NCI-H2107 treated with DMSO at 0.1 percent for 48 hours (cell line): Measurements from ENCODE around the gene ARF4.
"Not testable (repeated sequence)": the region's sequence is repeated elsewhere in the genome, so short reads cannot be mapped to it uniquely, and the experiment has no call there.

ENCODE experiments used
- DNase-seq: peaks from one replicate; lab custom pipeline; 2025; ENCODE audit not compliant: unreplicated experiment; lab: John Stamatoyannopoulos, UW

The ARF4 gene

GRCh38 chr3:57597127-57597923, at the start of gene ARF4:
ARF4 (minus strand) TSS chr3:57597344; CDS start chr3:57597140, 204 bp downstream.
- peak; percentile 94 for DNase-seq

- no peak for DNase-seq
Measured at GRCh38 chr3:57646723-57647122, 49.6 kb upstream of the ARF4 start.

- no peak for DNase-seq
Measured at GRCh38 chr3:57644740-57645139, 47.6 kb upstream of the ARF4 start.

- DNase-seq = no peak
Measured at GRCh38 chr3:57637391-57637790, 40.2 kb upstream of the ARF4 start.

GRCh38 chr3:57634259-57634658, 37.1 kb upstream of the ARF4 start:
- DNase-seq = not testable (repeated sequence)

- peak; percentile 79 for DNase-seq
Measured at GRCh38 chr3:57627976-57628375, 30.8 kb upstream of the ARF4 start.

GRCh38 chr3:57624801-57625200, 27.7 kb upstream of the ARF4 start:
- no peak for DNase-seq

GRCh38 chr3:57622362-57622761, 25.2 kb upstream of the ARF4 start:
- DNase-seq = no peak

- DNase-seq = no peak
Measured at GRCh38 chr3:57617739-57618138, 20.6 kb upstream of the ARF4 start.

GRCh38 chr3:57616233-57616632, 19.1 kb upstream of the ARF4 start:
- no peak for DNase-seq

- DNase-seq = not testable (repeated sequence)
Measured at GRCh38 chr3:57611870-57612269, 14.7 kb upstream of the ARF4 start.

- DNase-seq = no peak
Measured at GRCh38 chr3:57605683-57606082, 8.5 kb upstream of the ARF4 start.

- no peak for DNase-seq
Measured at GRCh38 chr3:57604971-57605370, 7.8 kb upstream of the ARF4 start.

GRCh38 chr3:57600195-57600594, 3.1 kb upstream of the ARF4 start:
- DNase-seq = no peak

- no peak for DNase-seq
Measured at GRCh38 chr3:57598765-57599360, 1.7 kb upstream of the ARF4 start.

GRCh38 chr3:57596495-57597126, 533 bp downstream of the ARF4 start:
- no peak for DNase-seq

- no peak for DNase-seq
Measured at GRCh38 chr3:57594576-57594975, 2.6 kb downstream of the ARF4 start.

GRCh38 chr3:57594144-57594543, 3.0 kb downstream of the ARF4 start:
- no peak for DNase-seq

GRCh38 chr3:57592306-57592705, 4.8 kb downstream of the ARF4 start:
- DNase-seq = no peak

- no peak for DNase-seq
Measured at GRCh38 chr3:57587905-57588304, 9.2 kb downstream of the ARF4 start.

GRCh38 chr3:57586778-57587177, 10.4 kb downstream of the ARF4 start:
- no peak for DNase-seq

- DNase-seq = no peak
Measured at GRCh38 chr3:57583544-57583943, 13.6 kb downstream of the ARF4 start.
